SW480 (cell line): ENCODE data around the gene TUSC2.
A peak's percentile ranks its signal among the peaks of the same experiment; 100 is the strongest.

Experiments
- DNase-seq: peaks from one replicate; pipeline ENCODE4 v3.0.0-alpha.2; 2016; ENCODE audit warnings: low spot score

TUSC2 gene

GRCh38 chr3:50336452-50337174, 8.6 kb upstream of the TUSC2 start:
- no peak for DNase-seq

- DNase-seq: no peak
Measured at GRCh38 chr3:50334339-50335075, 6.5 kb upstream of the TUSC2 start.

GRCh38 chr3:50333744-50334328, 5.8 kb upstream of the TUSC2 start:
- no peak for DNase-seq

GRCh38 chr3:50331364-50331907, 3.4 kb upstream of the TUSC2 start:
- no peak for DNase-seq

- DNase-seq: no peak
Measured at GRCh38 chr3:50330330-50330729, 2.3 kb upstream of the TUSC2 start.

GRCh38 chr3:50327129-50327528, 894 bp downstream of the TUSC2 start:
- DNase-seq: no peak

- DNase-seq: no peak
Measured at GRCh38 chr3:50326182-50326541, 1.9 kb downstream of the TUSC2 start.

- DNase-seq: no peak
Measured at GRCh38 chr3:50325497-50326181, 2.4 kb downstream of the TUSC2 start.

- no peak for DNase-seq
Measured at GRCh38 chr3:50325113-50325480, 2.9 kb downstream of the TUSC2 start.

GRCh38 chr3:50324351-50325112, 3.5 kb downstream of the TUSC2 start:
- DNase-seq: peak; percentile 63

GRCh38 chr3:50323614-50324199, 4.3 kb downstream of the TUSC2 start:
- DNase-seq: no peak

GRCh38 chr3:50323092-50323600, 4.9 kb downstream of the TUSC2 start:
- DNase-seq: no peak

- no peak for DNase-seq
Measured at GRCh38 chr3:50322386-50323091, 5.5 kb downstream of the TUSC2 start, which contains the start of gene HYAL2. Gene HYAL2, minus strand, starts transcription at chr3:50322745. Its CDS starts 2,256 bp downstream, at chr3:50320489.

GRCh38 chr3:50322115-50322385, 6.0 kb downstream of the TUSC2 start:
- no peak for DNase-seq

GRCh38 chr3:50321336-50322114, 6.5 kb downstream of the TUSC2 start:
- DNase-seq: peak; percentile 89

- DNase-seq: no peak
Measured at GRCh38 chr3:50320853-50321335, 7.1 kb downstream of the TUSC2 start.

- no peak for DNase-seq
Measured at GRCh38 chr3:50319894-50320625, 8.0 kb downstream of the TUSC2 start.

GRCh38 chr3:50319181-50319893, 8.7 kb downstream of the TUSC2 start:
- DNase-seq: no peak
